ENCODE results near the gene MYL7. TPM values are rescaled to one million over a fixed set of nuclear protein-coding genes. Genes with fewer than 3 reads are reported as not detected.
A peak's percentile ranks its signal among the peaks of the same experiment; 100 is the strongest.

The MYL7 gene
- total and polyA plus RNA-seq, 2 of the 4 experiments (the other 2 are of a cell fraction), result 0.24 TPM; not detected in 1

DNA sequence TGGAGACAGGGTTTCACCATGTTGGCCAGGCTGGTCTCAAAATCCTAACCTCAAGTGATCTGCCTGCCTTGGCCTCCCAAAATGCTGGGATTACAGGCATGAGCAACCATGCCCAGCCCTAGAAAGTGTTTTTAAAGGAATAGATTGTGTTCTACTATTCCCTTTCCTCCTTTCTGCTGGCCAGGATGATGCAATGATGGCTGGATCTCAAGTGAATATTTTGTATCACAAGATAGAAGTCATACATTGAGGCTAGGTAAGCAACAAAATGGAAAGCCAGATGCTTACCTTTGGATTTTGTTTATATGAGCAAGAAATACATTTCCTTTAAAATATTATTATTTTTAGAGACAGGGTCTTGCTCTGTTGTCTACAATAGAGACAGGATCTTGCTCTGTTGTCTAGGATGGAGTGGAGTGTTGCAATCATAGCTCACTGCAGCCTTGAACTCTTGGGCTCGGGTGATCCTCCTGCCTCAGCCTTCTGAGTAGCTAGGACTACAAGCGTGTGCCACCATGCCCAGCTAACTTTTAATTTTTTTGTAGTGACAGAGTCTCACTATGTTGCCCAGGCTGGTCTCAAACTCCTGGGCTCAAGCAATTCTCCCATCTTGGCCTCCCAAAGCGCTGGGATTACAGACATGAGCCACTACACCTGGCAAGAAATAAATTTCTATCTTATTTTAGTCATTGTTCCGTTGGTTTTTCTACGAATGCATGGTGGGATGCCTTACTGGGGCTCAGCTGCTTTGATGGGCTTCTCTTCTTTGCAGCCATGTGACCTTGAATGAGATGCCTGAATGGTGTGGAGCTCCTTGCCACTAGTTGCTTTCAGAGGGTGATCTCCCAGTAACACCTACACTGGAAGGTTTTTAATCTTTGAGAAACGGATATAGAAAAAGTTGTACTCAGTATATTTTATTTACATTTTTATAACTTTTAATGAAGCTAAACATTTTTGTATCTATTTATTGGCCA lies 42.8 kb downstream of the MYL7 start:
- Histone ChIP-seq H2BK20ac (ENCODE audit: low read depth, low read length) (no peak overlapping the region), H3K27me3 (ENCODE audit: control insufficient read depth, insufficient read depth, low read length) (no peaks in the 10 kb centered on the region), H2BK15ac (ENCODE audit: low read depth, low read length) (no peak overlapping the region), H4K20me1 (ENCODE audit: insufficient read depth, low read length) (no peaks in the 10 kb centered on the region), H2BK5ac (ENCODE audit: low read depth, low read length, poor library complexity, severe bottlenecking) (no peak overlapping the region), H3K4ac (ENCODE audit: low read depth, low read length) (no peak overlapping the region), H2AK5ac (ENCODE audit: low read depth, low read length) (no peak overlapping the region), H2BK120ac (ENCODE audit: low read depth, low read length) (no peak overlapping the region), H3K9me1 (ENCODE audit: insufficient read depth, low read length) (peaks cover 22% of the 10 kb centered on the region), H3K36me3 (ENCODE audit: control insufficient read depth, insufficient read depth, low read length) (no peaks in the 10 kb centered on the region), H3K4me1 (ENCODE audit: control insufficient read depth, insufficient read depth, low read length) (peaks cover 24% of the 10 kb centered on the region), H3K18ac (ENCODE audit: low read depth, low read length) (no peak overlapping the region), H3K4me2 (ENCODE audit: low read depth, low read length) (no peak overlapping the region), H4K8ac (ENCODE audit: low read depth in 2 of 2, low read length in 2 of 2) (no peak overlapping the region), H3K56ac (ENCODE audit: extremely low read depth, insufficient read depth, low read length) (no peak overlapping the region), H3K27ac (ENCODE audit: insufficient read depth, low read length) (no peak overlapping the region), H3K23ac (ENCODE audit: low read depth, low read length) (no peak overlapping the region), H3K14ac (replicated peaks; ENCODE audit: low read depth, low read length) (no peak overlapping the region), H3K4me3 (ENCODE audit: insufficient read depth, low read depth, low read length) (no peak overlapping the region), H3K79me1 (ENCODE audit: low read depth in 1 of 2, low read length in 2 of 2) (no peaks in the 10 kb centered on the region), H3K9ac (ENCODE audit: low read depth, low read length) (no peak overlapping the region), H2AFZ (replicated peaks; ENCODE audit: low read length, poor library complexity) (no peak overlapping the region), H4K5ac (ENCODE audit: low read depth, low read length) (no peak overlapping the region), H4K91ac (ENCODE audit: insufficient read depth, low read depth, low read length) (no peak overlapping the region; the same call in 1 of the 2 replicates), H2AK9ac (replicated peaks; ENCODE audit: low read depth, low read length, poor library complexity) (no peak overlapping the region), H3K9me3 (ENCODE audit: control insufficient read depth, insufficient read depth, low read length) (no peaks in the 10 kb centered on the region)
- DNase-seq, result no peak
- TF ChIP-seq CEBPB (IDR thresholded peaks at IDR 0.05; ENCODE audit: low read depth, low read length) (peak; percentile 52; the same call in 1 of the 2 replicates), RCOR1 (IDR thresholded peaks at IDR 0.05; ENCODE audit: insufficient replicate concordance, low read length) (no peak)
- CTCF ChIA-PET, result interaction anchor here (0.6 kb wide), 1 partner anchor 10 kb away, joined by 3 read pairs; no protein-coding TSS in a partner anchor
- in situ Hi-C loops (cut with MboI; ENCODE audit: low sequenced_read_pairs), result no loop called here
- ATAC-seq (ENCODE audit: low read depth), result no peak
- intact Hi-C loops (cut with micrococcal nuclease), result no loop called here
- BruUV-seq (replicated peaks), result no TSS peak
- POLR2A ChIA-PET (ENCODE audit: unreplicated experiment), result no interaction called here
- WGBS, 2 experiments (ENCODE audit: extremely low coverage in 2 of 2, insufficient read length in 1 of 2), result no CpG with 5 or more reads among the region's 6 CpGs
- dilution Hi-C loops (cut with HindIII; ENCODE audit: low sequenced_read_pairs, unreplicated experiment), result no loop called here
